Stimulated activated CD8-positive, alpha-beta memory T cell treated with anti-CD3 and anti-CD28 coated beads, Interleukin-7, amount 100 ng/mL, for 1 hour (primary cell): Measurements from ENCODE around the gene BPIFB3.
"Not testable (repeated sequence)": the region's sequence is repeated elsewhere in the genome, so short reads cannot be mapped to it uniquely, and the experiment has no call there.

ENCODE experiments used
- DNase-seq, 2 donors: peaks; one replicate each; pipeline ENCODE4 v3.0.0-alpha.2; 2020; ENCODE audit warnings: low read depth in 2 of 2

BPIFB3 gene

GRCh38 chr20:33119725-33120720 is 66.3 kb downstream of the BPIFB3 start:
- DNase-seq = no peak

GRCh38 chr20:33120934-33121333 is 67.2 kb downstream of the BPIFB3 start:
- DNase-seq = no peak

- DNase-seq = not testable (repeated sequence)
These were observed 68.6 kb downstream of the BPIFB3 start for GRCh38 chr20:33122297-33122696.
